Hematopoietic multipotent progenitor cell treated with erythropoietin and hydrocortisone succinate and interleukin-3 and kit ligand, for 4 days (in vitro differentiated cells): Measurements from ENCODE around the gene GPR137.
"Not testable (repeated sequence)": the region's sequence is repeated elsewhere in the genome, so short reads cannot be mapped to it uniquely, and the experiment has no call there.

Experiments
- DNase-seq: peaks from one replicate; pipeline ENCODE4 v3.0.0-alpha.2; 2015

GPR137 gene

GRCh38 chr11:64323984-64324383 is 38.3 kb downstream of the GPR137 start:
- not testable (repeated sequence) for DNase-seq

- no peak for DNase-seq
These were observed 39.2 kb downstream of the GPR137 start for GRCh38 chr11:64324692-64325469.

GRCh38 chr11:64327375-64327774 is 41.7 kb downstream of the GPR137 start:
- DNase-seq, result no peak

GRCh38 chr11:64327993-64328392 is 42.3 kb downstream of the GPR137 start:
- no peak for DNase-seq

GRCh38 chr11:64330888-64331287 is 45.2 kb downstream of the GPR137 start:
- DNase-seq, result no peak

GRCh38 chr11:64331569-64332371 is 46.1 kb downstream of the GPR137 start:
- DNase-seq, result peak; percentile 95

GRCh38 chr11:64333556-64333955 is 47.9 kb downstream of the GPR137 start:
- peak; percentile 41 for DNase-seq

- peak; percentile 98 for DNase-seq
These were observed 49.4 kb downstream of the GPR137 start for GRCh38 chr11:64334764-64335735.

GRCh38 chr11:64337538-64338249 is 52.0 kb downstream of the GPR137 start:
- DNase-seq, result no peak

GRCh38 chr11:64338716-64339115 is 53.1 kb downstream of the GPR137 start:
- no peak for DNase-seq
